H9 (cell line): Measurements from ENCODE around the gene FAM89B. TPM values are rescaled to one million over a fixed set of nuclear protein-coding genes. Genes with fewer than 3 reads are reported as not detected.

Source experiments
- DNase-seq: peaks from one replicate; pipeline ENCODE4 v3.0.0-alpha.2; 2017
- H2AFZ ChIP-seq: one replicate; pipeline ENCODE4 v1.6.1; 2013; ENCODE audit warnings: mild to moderate bottlenecking, low read length, control low read depth, moderate library complexity
- H2AK5ac ChIP-seq: 2 replicates; pipeline ENCODE4 v1.6.1; 2013; ENCODE audit warnings: low read length, control low read depth, mixed read lengths; ENCODE audit not compliant: insufficient read length
- H2BK120ac ChIP-seq: one replicate; pipeline ENCODE4 v1.6.1; 2013; ENCODE audit warnings: low read depth, mild to moderate bottlenecking, low read length, control low read depth, inconsistent platforms; ENCODE audit not compliant: poor library complexity, severe bottlenecking
- H2BK12ac ChIP-seq: 2 replicates; pipeline ENCODE4 v1.6.1; 2013; ENCODE audit warnings: low read length, control low read depth, mixed read lengths, low read depth; ENCODE audit not compliant: insufficient read length
- H2BK15ac ChIP-seq: 2 replicates; pipeline ENCODE4 v1.6.1; 2013; ENCODE audit warnings: low read depth, low read length, control low read depth
- H2BK20ac ChIP-seq: one replicate; pipeline ENCODE4 v1.6.1; 2013; ENCODE audit warnings: low read depth, mild to moderate bottlenecking, low read length, control low read depth, inconsistent platforms; ENCODE audit not compliant: poor library complexity, severe bottlenecking
- H2BK5ac ChIP-seq: 2 replicates; pipeline ENCODE4 v1.6.1; 2013; ENCODE audit warnings: low read length, control low read depth, mixed read lengths; ENCODE audit not compliant: insufficient read length
- H3K14ac ChIP-seq: 2 replicates; pipeline ENCODE4 v1.6.1; 2013; ENCODE audit warnings: low read length, control low read depth; ENCODE audit not compliant: insufficient read depth
- H3K18ac ChIP-seq: 2 replicates; pipeline ENCODE4 v1.6.1; 2013; ENCODE audit warnings: low read depth, mild to moderate bottlenecking, mixed read lengths, low read length, control low read depth; ENCODE audit not compliant: insufficient read length
- H3K23ac ChIP-seq: 2 replicates; pipeline ENCODE4 v1.6.1; 2013; ENCODE audit warnings: low read length, control low read depth, mixed read lengths, low read depth; ENCODE audit not compliant: insufficient read length
- H3K23me2 ChIP-seq: 2 replicates; pipeline ENCODE4 v1.6.1; 2013; ENCODE audit warnings: low read depth, mild to moderate bottlenecking, mixed read lengths, low read length, control low read depth; ENCODE audit not compliant: insufficient read length, poor library complexity, severe bottlenecking
- H3K27ac ChIP-seq: 2 replicates; pipeline ENCODE4 v1.5.1; 2013; ENCODE audit warnings: low read length, control low read depth, mixed read lengths, low read depth; ENCODE audit not compliant: insufficient read length
- H3K27me3 ChIP-seq: 2 replicates; pipeline ENCODE4 v1.6.1; 2013; ENCODE audit warnings: low read length, control low read depth, inconsistent platforms; ENCODE audit not compliant: insufficient read depth
- H3K4ac ChIP-seq: 2 replicates; pipeline ENCODE4 v1.6.1; 2013; ENCODE audit warnings: low read depth, mild to moderate bottlenecking, control low read depth, inconsistent platforms, low read length, moderate library complexity
- H3K4me1 ChIP-seq: 2 replicates; pipeline ENCODE4 v1.6.1; 2013; ENCODE audit warnings: low read length, control low read depth, inconsistent platforms; ENCODE audit not compliant: insufficient read depth
- H3K4me2 ChIP-seq: 2 replicates; pipeline ENCODE4 v1.6.1; 2013; ENCODE audit warnings: low read length, control low read depth, mixed read lengths; ENCODE audit not compliant: insufficient read length, insufficient read depth
- H3K56ac ChIP-seq: 2 replicates; pipeline ENCODE4 v1.6.1; 2013; ENCODE audit warnings: low read depth, mild to moderate bottlenecking, mixed read lengths, low read length, control low read depth; ENCODE audit not compliant: insufficient read length
- H3K79me1 ChIP-seq: 2 replicates; pipeline ENCODE4 v1.6.1; 2013; ENCODE audit warnings: low read depth, mild to moderate bottlenecking, moderate library complexity, low read length, control low read depth, inconsistent platforms; ENCODE audit not compliant: insufficient read depth, poor library complexity, severe bottlenecking
- H3K79me2 ChIP-seq: 2 replicates; pipeline ENCODE4 v1.6.1; 2013; ENCODE audit warnings: low read length, control low read depth, inconsistent platforms; ENCODE audit not compliant: insufficient read depth
- H3K9ac ChIP-seq: 2 replicates; pipeline ENCODE4 v1.6.1; 2013; ENCODE audit warnings: low read length, control low read depth, mixed read lengths; ENCODE audit not compliant: insufficient read length; ENCODE audit errors: extremely low read depth
- H3K9me3 ChIP-seq: one replicate; pipeline ENCODE4 v1.6.1; 2013; ENCODE audit warnings: low read depth, low read length, inconsistent platforms; ENCODE audit not compliant: control insufficient read depth
- H3T11ph ChIP-seq: one replicate; pipeline ENCODE4 v1.6.1; 2013; ENCODE audit warnings: mild to moderate bottlenecking, low read length, control low read depth, inconsistent platforms
- H4K20me1 ChIP-seq: one replicate; pipeline ENCODE4 v1.6.1; 2013; ENCODE audit not compliant: control insufficient read depth, insufficient read length, insufficient read depth
- H4K5ac ChIP-seq: 2 replicates; pipeline ENCODE4 v1.6.1; 2013; ENCODE audit warnings: low read depth, mild to moderate bottlenecking, mixed read lengths, low read length, control low read depth; ENCODE audit not compliant: insufficient read length
- H4K8ac ChIP-seq: replicated peaks from 2 replicates; pipeline ENCODE4 v1.6.1; 2013; ENCODE audit warnings: low read length, control low read depth, mixed read lengths, low read depth; ENCODE audit not compliant: insufficient read length
- H4K91ac ChIP-seq: 2 replicates; pipeline ENCODE4 v1.6.1; 2013; ENCODE audit warnings: low read depth, mild to moderate bottlenecking, moderate library complexity, mixed read lengths, low read length, control low read depth; ENCODE audit not compliant: insufficient read length
- H3K27ac Mint-ChIP-seq, 3 experiments: 2 replicates in 2 of 3; 3 replicates in 1 of 3; pipeline ENCODE4 v1.8.0; 2020 to 2021; ENCODE audit warnings: mixed read lengths in 3 of 3, mild to moderate bottlenecking in 1 of 3, moderate library complexity in 1 of 3
- H3K27me3 Mint-ChIP-seq: 2 replicates; pipeline ENCODE4 v1.8.0; 2021; ENCODE audit warnings: low read depth, mild to moderate bottlenecking, moderate library complexity, mixed read lengths
- H3K36me3 Mint-ChIP-seq, 3 experiments: 2 replicates in 2 of 3; 3 replicates in 1 of 3; pipeline ENCODE4 v1.8.0; 2020 to 2021; ENCODE audit warnings: low read depth in 3 of 3, mixed read lengths in 3 of 3; ENCODE audit not compliant: insufficient read depth in 1 of 3
- H3K4me1 Mint-ChIP-seq, 2 experiments: 2 replicates each; pipeline ENCODE4 v1.8.0; 2020; ENCODE audit warnings: mixed read lengths in 2 of 2
- H3K4me3 Mint-ChIP-seq, 2 experiments: 2 replicates in 1 of 2; 3 replicates in 1 of 2; pipeline ENCODE4 v1.8.0; 2020 to 2021; ENCODE audit warnings: mild to moderate bottlenecking in 2 of 2, mixed read lengths in 2 of 2, moderate library complexity in 1 of 2
- H3K9me3 Mint-ChIP-seq, 2 experiments: 2 replicates in 1 of 2; 3 replicates in 1 of 2; pipeline ENCODE4 v1.8.0; 2020; ENCODE audit warnings: mild to moderate bottlenecking in 2 of 2, mixed read lengths in 2 of 2, moderate library complexity in 1 of 2
- WGBS: extraction: QIAGEN DNeasy Blood & Tissue Kit; methylation state at CpG from one replicate; pipeline ENCODE4 v1.1.7; 2013; ENCODE audit warnings: missing lambda C conversion rate, low lambda C conversion rate, mixed read lengths; ENCODE audit not compliant: insufficient read length; ENCODE audit errors: extremely low coverage; 5-methylcytosine and 5-hydroxymethylcytosine counted together
- total RNA-seq: library from RNA; stranded (reverse); gene quantifications from 2 replicates; pipeline ENCODE4 v1.2.1, GENCODE V29; 2021
- TF ChIP-seq, protein P1 (sequence below): fragments of 200-600 bp; sonication (generic); conservative IDR thresholded peaks from 3 replicates; pipeline ENCODE4 v1.8.0; 2021; ENCODE audit warnings: antibody characterized with exemption, mild to moderate bottlenecking

The FAM89B gene
- total RNA-seq, 1 experiment from 2014 or later, result 21.7 TPM

DNA sequence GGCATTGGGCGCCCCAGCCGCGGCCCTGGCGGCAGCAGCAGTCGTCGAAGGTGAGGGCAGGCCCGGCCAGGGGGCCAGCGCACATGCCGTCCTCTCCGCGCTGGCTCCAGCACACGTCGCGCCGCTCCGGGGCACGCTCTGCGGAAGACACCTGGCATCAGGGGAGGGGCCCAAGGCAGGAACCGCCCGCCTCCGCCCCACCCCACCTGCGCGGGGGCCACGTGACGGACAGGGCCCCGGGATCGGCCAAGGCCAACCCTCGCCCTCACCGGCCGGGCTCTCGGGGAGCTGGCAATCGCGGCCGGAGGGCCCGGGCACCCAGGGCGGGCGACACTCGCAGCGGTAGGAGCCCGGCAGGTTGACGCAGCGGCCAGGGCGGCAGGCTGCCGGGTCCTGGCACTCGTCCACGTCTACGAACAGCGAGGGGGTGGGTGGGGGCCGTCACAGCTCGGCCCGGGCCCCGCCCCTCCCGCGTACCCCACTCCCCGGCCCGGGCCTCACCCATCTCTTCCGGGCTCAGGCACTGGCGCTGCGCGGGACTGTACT, 32.5 kb upstream of the FAM89B start:
- no peaks in the 10 kb centered on the region for H3K27me3 ChIP-seq
- H3K56ac ChIP-seq, result no peak overlapping the region
- H4K5ac ChIP-seq, result no peak overlapping the region
- no peak overlapping the region for H2AK5ac ChIP-seq
- H2AFZ ChIP-seq, result no peak overlapping the region
- DNase-seq, result peak; percentile 84
- TF ChIP-seq, protein P1, sequence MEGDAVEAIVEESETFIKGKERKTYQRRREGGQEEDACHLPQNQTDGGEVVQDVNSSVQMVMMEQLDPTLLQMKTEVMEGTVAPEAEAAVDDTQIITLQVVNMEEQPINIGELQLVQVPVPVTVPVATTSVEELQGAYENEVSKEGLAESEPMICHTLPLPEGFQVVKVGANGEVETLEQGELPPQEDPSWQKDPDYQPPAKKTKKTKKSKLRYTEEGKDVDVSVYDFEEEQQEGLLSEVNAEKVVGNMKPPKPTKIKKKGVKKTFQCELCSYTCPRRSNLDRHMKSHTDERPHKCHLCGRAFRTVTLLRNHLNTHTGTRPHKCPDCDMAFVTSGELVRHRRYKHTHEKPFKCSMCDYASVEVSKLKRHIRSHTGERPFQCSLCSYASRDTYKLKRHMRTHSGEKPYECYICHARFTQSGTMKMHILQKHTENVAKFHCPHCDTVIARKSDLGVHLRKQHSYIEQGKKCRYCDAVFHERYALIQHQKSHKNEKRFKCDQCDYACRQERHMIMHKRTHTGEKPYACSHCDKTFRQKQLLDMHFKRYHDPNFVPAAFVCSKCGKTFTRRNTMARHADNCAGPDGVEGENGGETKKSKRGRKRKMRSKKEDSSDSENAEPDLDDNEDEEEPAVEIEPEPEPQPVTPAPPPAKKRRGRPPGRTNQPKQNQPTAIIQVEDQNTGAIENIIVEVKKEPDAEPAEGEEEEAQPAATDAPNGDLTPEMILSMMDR, result no peak
- no peak overlapping the region for H3K4ac ChIP-seq
- no peak overlapping the region for H3K27ac ChIP-seq
- H3K9me3 ChIP-seq, result no peaks in the 10 kb centered on the region
- H2BK5ac ChIP-seq, result no peak overlapping the region
- H3T11ph ChIP-seq, result no peak overlapping the region
- H4K91ac ChIP-seq, result no peak overlapping the region
- Mint-ChIP-seq H3K4me3 (peak overlapping the region; percentile 67 to 82; a peak in 4 of 5 replicates), H3K4me1 (peaks cover 2 to 9% of the 10 kb centered on the region in 2 experiments; a peak in 3 of 4 replicates), H3K27ac (no peak overlapping the region), H3K9me3 (peaks cover 0 to 2% of the 10 kb centered on the region in 2 experiments; a peak in 1 of 5 replicates), H3K36me3 (peaks cover 0 to 22% (median 17%) of the 10 kb centered on the region in 3 experiments), H3K27me3 (peaks cover 44% of the 10 kb centered on the region)
- peaks cover 2% of the 10 kb centered on the region for H4K20me1 ChIP-seq
- no peak overlapping the region for H2BK120ac ChIP-seq
- H4K8ac ChIP-seq, result no peak overlapping the region
- no peak overlapping the region for H3K9ac ChIP-seq
- no CpG with 5 or more reads among the region's 60 CpGs for WGBS
- H2BK12ac ChIP-seq, result no peak overlapping the region
- peak overlapping the region; percentile 73 for H3K4me2 ChIP-seq
- H3K23ac ChIP-seq, result no peak overlapping the region
- no peak overlapping the region for H3K18ac ChIP-seq
- H3K79me1 ChIP-seq, result no peaks in the 10 kb centered on the region
- H3K23me2 ChIP-seq, result peaks cover 13% of the 10 kb centered on the region
- H2BK15ac ChIP-seq, result no peak overlapping the region
- H2BK20ac ChIP-seq, result no peak overlapping the region
- no peaks in the 10 kb centered on the region for H3K4me1 ChIP-seq
- H3K79me2 ChIP-seq, result no peaks in the 10 kb centered on the region
- H3K14ac ChIP-seq, result no peak overlapping the region; the same call in 1 of the 2 replicates
